HCT116 (cell line): Measurements from ENCODE around the gene COL15A1.

Source experiments
- CEBPB ChIP-seq: IDR thresholded peaks from 2 replicates; pipeline ENCODE4 v1.6.1; 2012; ENCODE audit warnings: low read depth
- CTCF ChIP-seq, 3 experiments: fragments of 200-600 bp in 1 of 3; sonication (generic) in 1 of 3; IDR thresholded peaks in 2 of 3; conservative IDR thresholded peaks in 1 of 3; 2 replicates each; pipeline ENCODE4 v1.5.1; 2012 to 2017; ENCODE audit warnings: low read depth in 2 of 3, low read length in 2 of 3, antibody characterized with exemption in 1 of 3, borderline replicate concordance in 1 of 3, control low read depth in 1 of 3, mild to moderate bottlenecking in 1 of 3, mixed read lengths in 1 of 3, mixed run types in 1 of 3, moderate library complexity in 1 of 3; ENCODE audit not compliant: insufficient read depth in 1 of 3
- EGR1 ChIP-seq: IDR thresholded peaks from 2 replicates; pipeline ENCODE4 v1.6.1; 2012; ENCODE audit warnings: low read depth
- EZH2phosphoT487 ChIP-seq: fragments of 200-600 bp; IDR thresholded peaks from 2 replicates; pipeline ENCODE4 v1.6.1; 2018; ENCODE audit warnings: antibody characterized with exemption, borderline replicate concordance
- FOSL1 ChIP-seq: IDR thresholded peaks from 2 replicates; pipeline ENCODE4 v1.6.1; 2012; ENCODE audit warnings: low read depth
- MAX ChIP-seq: IDR thresholded peaks from 2 replicates; pipeline ENCODE4 v1.6.1; 2012
- POLR2AphosphoS5 ChIP-seq: IDR thresholded peaks from 2 replicates; pipeline ENCODE4 v1.6.1; 2011; ENCODE audit warnings: mild to moderate bottlenecking, low read depth, low read length, moderate library complexity
- REST ChIP-seq: IDR thresholded peaks from 2 replicates; pipeline ENCODE4 v1.6.1; 2012; ENCODE audit warnings: low read depth
- SRF ChIP-seq: IDR thresholded peaks from 2 replicates; pipeline ENCODE4 v1.6.1; 2012; ENCODE audit warnings: low read depth

- no peak for TF ChIP-seq FOSL1
- TF ChIP-seq EGR1 = no peak
- TF ChIP-seq CTCF (IDR thresholded peaks at IDR 0.05 in 2 of 3, conservative IDR thresholded peaks at IDR 0.05 in 1 of 3; ENCODE audit: borderline replicate concordance in 1 of 3, insufficient read depth in 1 of 3, low read depth in 2 of 3, low read length in 2 of 3) = no peak
- no peak for TF ChIP-seq EZH2phosphoT487
- TF ChIP-seq CEBPB = no peak
- TF ChIP-seq REST = no peak
- no peak for TF ChIP-seq MAX
- no peak for TF ChIP-seq SRF
- no peak for TF ChIP-seq POLR2AphosphoS5
Observed at GRCh38 chr9:99029083-99029645, 85.5 kb downstream of the COL15A1 start.
